Measurements from ENCODE around the gene KIRREL2. TPM values are rescaled to one million over a fixed set of nuclear protein-coding genes. Genes with fewer than 3 reads are reported as not detected.

Gene KIRREL2
- total RNA-seq (2022; extraction: Qiagen RNA extraction; ENCODE audit: low read depth) = 0.44 to 0.74 TPM (median 0.58 TPM) in 5 replicates

GRCh38 chr19:35856546-35857149 lies at the start of gene KIRREL2:
Gene KIRREL2 (plus strand): TSS chr19:35856911. CDS start chr19:35857120, 209 bp downstream.

GRCh38 chr19:35812220-35813042 lies 44.3 kb upstream of the KIRREL2 start, which contains the start of gene PRODH2:
Gene PRODH2 (minus strand): TSS chr19:35812845. CDS start chr19:35812805, 40 bp downstream.

GRCh38 chr19:35852029-35852780 lies 4.5 kb upstream of the KIRREL2 start, which contains the start of gene NPHS1:
Gene NPHS1 (minus strand): TSS chr19:35852504. CDS start chr19:35851837, 667 bp downstream.

DNA sequence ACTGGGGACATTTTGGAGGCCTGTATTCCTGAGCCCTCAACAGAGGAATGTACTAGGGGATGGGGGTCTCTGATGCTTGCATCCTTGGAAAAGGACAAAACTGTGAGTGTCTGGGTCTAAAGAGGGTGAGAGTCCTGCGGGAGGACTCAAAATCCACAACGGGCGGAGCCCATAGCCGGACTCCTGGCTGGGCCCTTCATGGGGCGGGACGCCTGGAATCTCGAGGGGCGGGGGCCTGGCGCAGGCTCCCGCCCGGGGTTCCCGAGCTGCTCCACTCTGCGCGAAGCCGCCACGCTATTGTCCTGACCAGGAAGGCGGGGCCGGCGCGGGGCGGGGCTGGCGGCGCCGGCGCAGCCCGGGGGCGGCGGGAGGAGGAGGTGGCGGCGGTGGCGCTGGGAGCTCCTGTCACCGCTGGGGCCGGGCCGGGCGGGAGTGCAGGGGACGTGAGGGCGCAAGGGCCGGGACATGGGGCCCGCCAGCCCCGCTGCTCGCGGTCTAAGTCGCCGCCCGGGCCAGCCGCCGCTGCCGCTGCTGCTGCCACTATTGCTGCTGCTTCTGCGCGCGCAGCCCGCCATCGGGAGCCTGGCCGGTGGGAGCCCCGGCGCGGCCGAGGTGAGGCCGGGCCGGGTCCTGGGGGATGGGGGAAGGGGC lies 11.6 kb downstream of the KIRREL2 start, which contains the start of gene APLP1:
Gene APLP1, plus strand, starts transcription at position 403 of the 651 bp plus-strand sequence. Its CDS starts 63 bp downstream, at position 466.

GRCh38 chr19:35901854-35902661 lies 45.3 kb downstream of the KIRREL2 start, which contains the start of gene HCST:
Gene HCST (plus strand): TSS chr19:35902529. CDS start chr19:35902594, 65 bp downstream.

GRCh38 chr19:35908010-35908441 lies 51.3 kb downstream of the KIRREL2 start, which contains the start of gene TYROBP:
Gene TYROBP (minus strand): TSS chr19:35908295. CDS start chr19:35908228, 67 bp downstream.

Other genes with a start within 250 kb of the KIRREL2 start
- gene HAUS5, start 244.2 kb upstream of the KIRREL2 start, total RNA-seq (2022; extraction: Qiagen RNA extraction; ENCODE audit: low read depth) = 10.8 to 18.4 TPM (median 15.7 TPM) in 5 replicates
- gene RBM42, start 227.9 kb upstream of the KIRREL2 start, total RNA-seq (2022; extraction: Qiagen RNA extraction; ENCODE audit: low read depth) = 147 to 213 TPM (median 187 TPM) in 5 replicates
- 2.1 to 3.1 TPM (median 2.3 TPM) in 5 replicates for gene ETV2, start 215.2 kb upstream of the KIRREL2 start, total RNA-seq (2022; extraction: Qiagen RNA extraction; ENCODE audit: low read depth)
- gene COX6B1, start 208.6 kb upstream of the KIRREL2 start, total RNA-seq (2022; extraction: Qiagen RNA extraction; ENCODE audit: low read depth) = 1,270 to 1,573 TPM (median 1,320 TPM) in 5 replicates
- gene UPK1A, start 190.4 kb upstream of the KIRREL2 start, total RNA-seq (2022; extraction: Qiagen RNA extraction; ENCODE audit: low read depth) = 0.64 to 1.2 TPM (median 0.84 TPM) in 5 replicates
- 0.05 TPM in 1 of 5 replicates, not detected in the others for gene ZBTB32, start 152.4 kb upstream of the KIRREL2 start, total RNA-seq (2022; extraction: Qiagen RNA extraction; ENCODE audit: low read depth)
- gene KMT2B, start 138.9 kb upstream of the KIRREL2 start, total RNA-seq (2022; extraction: Qiagen RNA extraction; ENCODE audit: low read depth) = 47.8 to 63.3 TPM (median 58.5 TPM) in 5 replicates
- gene IGFLR1, start 114.5 kb upstream of the KIRREL2 start, total RNA-seq (2022; extraction: Qiagen RNA extraction; ENCODE audit: low read depth) = 10.2 to 13.0 TPM (median 11.9 TPM) in 5 replicates
- gene U2AF1L4, start 111.5 kb upstream of the KIRREL2 start, total RNA-seq (2022; extraction: Qiagen RNA extraction; ENCODE audit: low read depth) = 23.0 to 29.3 TPM (median 28.6 TPM) in 5 replicates
- gene PSENEN, start 111.3 kb upstream of the KIRREL2 start, total RNA-seq (2022; extraction: Qiagen RNA extraction; ENCODE audit: low read depth) = 273 to 299 TPM (median 279 TPM) in 5 replicates
- gene LIN37, start 108.3 kb upstream of the KIRREL2 start, total RNA-seq (2022; extraction: Qiagen RNA extraction; ENCODE audit: low read depth) = 20.7 to 27.8 TPM (median 21.4 TPM) in 5 replicates
- gene HSPB6, start 99.9 kb upstream of the KIRREL2 start, total RNA-seq (2022; extraction: Qiagen RNA extraction; ENCODE audit: low read depth) = 0.16 to 0.34 TPM (median 0.20 TPM) in 5 replicates
- 27.5 to 38.7 TPM (median 32.5 TPM) in 5 replicates for gene PROSER3, start 98.7 kb upstream of the KIRREL2 start, total RNA-seq (2022; extraction: Qiagen RNA extraction; ENCODE audit: low read depth)
- gene ARHGAP33, start 81.3 kb upstream of the KIRREL2 start, total RNA-seq (2022; extraction: Qiagen RNA extraction; ENCODE audit: low read depth) = 3.5 to 9.2 TPM (median 6.2 TPM) in 5 replicates
- 0.27 to 0.66 TPM (median 0.41 TPM) in 4 of 5 replicates, not detected in the other for gene PRODH2, start 44.1 kb upstream of the KIRREL2 start, total RNA-seq (2022; extraction: Qiagen RNA extraction; ENCODE audit: low read depth)
- gene NPHS1, start 4.4 kb upstream of the KIRREL2 start, total RNA-seq (2022; extraction: Qiagen RNA extraction; ENCODE audit: low read depth) = 0.17 to 0.77 TPM (median 0.42 TPM) in 5 replicates
- 82.7 to 99.7 TPM (median 88.7 TPM) in 5 replicates for gene APLP1, start 11.7 kb downstream of the KIRREL2 start, total RNA-seq (2022; extraction: Qiagen RNA extraction; ENCODE audit: low read depth)
- 6.5 to 8.9 TPM (median 7.4 TPM) in 5 replicates for gene NFKBID, start 43.6 kb downstream of the KIRREL2 start, total RNA-seq (2022; extraction: Qiagen RNA extraction; ENCODE audit: low read depth)
- 0.25 to 0.75 TPM (median 0.60 TPM) in 3 of 5 replicates, not detected in the others for gene HCST, start 45.6 kb downstream of the KIRREL2 start, total RNA-seq (2022; extraction: Qiagen RNA extraction; ENCODE audit: low read depth)
- 0.31 TPM in 1 of 5 replicates, not detected in the others for gene TYROBP, start 51.4 kb downstream of the KIRREL2 start, total RNA-seq (2022; extraction: Qiagen RNA extraction; ENCODE audit: low read depth)
- gene LRFN3, start 79.5 kb downstream of the KIRREL2 start, total RNA-seq (2022; extraction: Qiagen RNA extraction; ENCODE audit: low read depth) = 11.7 to 28.8 TPM (median 20.5 TPM) in 5 replicates
- 36.8 to 48.3 TPM (median 46.4 TPM) in 5 replicates for gene SDHAF1, start 138.3 kb downstream of the KIRREL2 start, total RNA-seq (2022; extraction: Qiagen RNA extraction; ENCODE audit: low read depth)
- gene SYNE4, start 151.9 kb downstream of the KIRREL2 start, total RNA-seq (2022; extraction: Qiagen RNA extraction; ENCODE audit: low read depth) = 0.17 to 0.63 TPM (median 0.31 TPM) in 5 replicates
- 23.6 to 26.4 TPM (median 24.6 TPM) in 5 replicates for gene ALKBH6, start 157.3 kb downstream of the KIRREL2 start, total RNA-seq (2022; extraction: Qiagen RNA extraction; ENCODE audit: low read depth)
- 0.49 to 1.2 TPM (median 0.69 TPM) in 5 replicates for gene CLIP3, start 176.0 kb downstream of the KIRREL2 start, total RNA-seq (2022; extraction: Qiagen RNA extraction; ENCODE audit: low read depth)
- 4.7 to 7.1 TPM (median 5.8 TPM) in 5 replicates for gene THAP8, start 197.4 kb downstream of the KIRREL2 start, total RNA-seq (2022; extraction: Qiagen RNA extraction; ENCODE audit: low read depth)
- gene WDR62, start 198.0 kb downstream of the KIRREL2 start, total RNA-seq (2022; extraction: Qiagen RNA extraction; ENCODE audit: low read depth) = 23.0 to 30.7 TPM (median 27.6 TPM) in 5 replicates

Data from A549 treated with DMSO at 1 μM for 4 hours (cell line).